MM.1S (cell line): Measurements from ENCODE around the gene ERC2.

ENCODE experiments used
- EZH2 ChIP-seq: fragments of 300-600 bp; sonication (generic); optimal IDR thresholded peaks from 2 replicates; pipeline ENCODE3; 2017; ENCODE audit warnings: low read depth, mild to moderate bottlenecking, antibody characterized with exemption, low read length, mixed read lengths
- EZH2phosphoT487 ChIP-seq: fragments of 300-600 bp; sonication (generic); IDR thresholded peaks from 2 replicates; pipeline ENCODE4 v1.6.1; 2018; ENCODE audit warnings: antibody characterized with exemption, low read length
- TF ChIP-seq, protein P1 (sequence below): fragments of 300-600 bp; sonication (generic); IDR thresholded peaks from 2 replicates; pipeline ENCODE4 v1.5.1; 2016; ENCODE audit warnings: antibody characterized with exemption, low read length, mixed read lengths

DNA sequence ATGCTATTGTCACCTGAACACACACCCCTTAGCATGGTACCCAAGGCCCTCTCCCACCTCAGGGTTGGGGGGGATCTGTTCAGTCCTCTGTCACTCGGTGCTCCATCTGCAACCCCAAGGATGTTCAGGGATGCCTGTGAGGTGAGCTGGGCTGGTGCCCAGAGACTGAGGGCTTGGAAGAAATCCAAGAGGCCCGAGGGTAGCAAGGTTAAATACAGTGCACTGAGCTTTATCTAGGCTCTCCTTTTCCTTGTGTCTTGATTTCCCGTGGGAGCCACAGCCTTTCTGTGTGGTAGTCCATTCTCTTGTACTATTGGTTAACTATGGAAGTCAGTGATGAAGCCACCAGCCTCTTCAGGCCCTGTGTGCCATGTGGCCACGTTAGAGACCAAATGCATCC, 962.5 kb downstream of the ERC2 start:
- TF ChIP-seq, protein P1, sequence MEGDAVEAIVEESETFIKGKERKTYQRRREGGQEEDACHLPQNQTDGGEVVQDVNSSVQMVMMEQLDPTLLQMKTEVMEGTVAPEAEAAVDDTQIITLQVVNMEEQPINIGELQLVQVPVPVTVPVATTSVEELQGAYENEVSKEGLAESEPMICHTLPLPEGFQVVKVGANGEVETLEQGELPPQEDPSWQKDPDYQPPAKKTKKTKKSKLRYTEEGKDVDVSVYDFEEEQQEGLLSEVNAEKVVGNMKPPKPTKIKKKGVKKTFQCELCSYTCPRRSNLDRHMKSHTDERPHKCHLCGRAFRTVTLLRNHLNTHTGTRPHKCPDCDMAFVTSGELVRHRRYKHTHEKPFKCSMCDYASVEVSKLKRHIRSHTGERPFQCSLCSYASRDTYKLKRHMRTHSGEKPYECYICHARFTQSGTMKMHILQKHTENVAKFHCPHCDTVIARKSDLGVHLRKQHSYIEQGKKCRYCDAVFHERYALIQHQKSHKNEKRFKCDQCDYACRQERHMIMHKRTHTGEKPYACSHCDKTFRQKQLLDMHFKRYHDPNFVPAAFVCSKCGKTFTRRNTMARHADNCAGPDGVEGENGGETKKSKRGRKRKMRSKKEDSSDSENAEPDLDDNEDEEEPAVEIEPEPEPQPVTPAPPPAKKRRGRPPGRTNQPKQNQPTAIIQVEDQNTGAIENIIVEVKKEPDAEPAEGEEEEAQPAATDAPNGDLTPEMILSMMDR: no peak
- TF ChIP-seq EZH2phosphoT487 (no peak), EZH2 (no peak)
